IPS-18c (cell line): ENCODE results near the gene SFTPB.
"Not testable (repeated sequence)": the region's sequence is repeated elsewhere in the genome, so short reads cannot be mapped to it uniquely, and the experiment has no call there.

ENCODE experiments used
- H3K4me3 ChIP-seq: 2 replicates; pipeline ENCODE4 v1.7.0; 2013; ENCODE audit warnings: low read depth, mild to moderate bottlenecking, low read length, moderate library complexity; ENCODE audit not compliant: insufficient read depth
- H3K9me3 ChIP-seq: one replicate; pipeline ENCODE4 v1.6.1; 2013; ENCODE audit warnings: mild to moderate bottlenecking, low read length, moderate library complexity; ENCODE audit not compliant: control insufficient read depth, insufficient read depth

SFTPB gene

GRCh38 chr2:85648619-85649018 lies 19.4 kb downstream of the SFTPB start:
- Histone ChIP-seq H3K9me3 (no peaks in the 10 kb centered on the region), H3K4me3 (no peak overlapping the region)

GRCh38 chr2:85647823-85648526 lies 20.0 kb downstream of the SFTPB start:
- Histone ChIP-seq H3K9me3 (no peaks in the 10 kb centered on the region), H3K4me3 (no peak overlapping the region)

DNA sequence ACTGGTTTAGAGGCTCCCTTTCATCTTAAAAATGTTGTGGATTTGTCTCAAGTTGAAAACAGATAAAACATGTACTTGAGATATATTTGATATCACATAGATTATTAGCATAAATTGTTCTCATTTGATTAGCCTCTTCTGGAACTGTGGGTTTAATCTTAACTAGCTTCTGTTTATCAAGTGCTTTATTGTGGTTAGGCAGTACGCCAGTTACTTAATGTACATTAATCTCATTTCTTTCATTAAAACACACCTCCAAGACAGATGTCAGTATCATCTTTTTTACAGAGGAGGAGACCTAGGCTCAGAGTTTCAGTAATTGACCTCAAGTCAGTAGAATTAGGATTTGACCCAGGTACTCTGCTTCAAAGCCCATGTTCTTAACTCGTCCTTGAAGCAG lies 21.8 kb downstream of the SFTPB start:
- H3K9me3 ChIP-seq, result no peaks in the 10 kb centered on the region

GRCh38 chr2:85644909-85645308 lies 23.1 kb downstream of the SFTPB start:
- Histone ChIP-seq H3K4me3 (no peak overlapping the region), H3K9me3 (no peaks in the 10 kb centered on the region)

More for the DNA sequence above, 21.8 kb downstream of the SFTPB start:
- H3K4me3 ChIP-seq, result no peak overlapping the region

DNA sequence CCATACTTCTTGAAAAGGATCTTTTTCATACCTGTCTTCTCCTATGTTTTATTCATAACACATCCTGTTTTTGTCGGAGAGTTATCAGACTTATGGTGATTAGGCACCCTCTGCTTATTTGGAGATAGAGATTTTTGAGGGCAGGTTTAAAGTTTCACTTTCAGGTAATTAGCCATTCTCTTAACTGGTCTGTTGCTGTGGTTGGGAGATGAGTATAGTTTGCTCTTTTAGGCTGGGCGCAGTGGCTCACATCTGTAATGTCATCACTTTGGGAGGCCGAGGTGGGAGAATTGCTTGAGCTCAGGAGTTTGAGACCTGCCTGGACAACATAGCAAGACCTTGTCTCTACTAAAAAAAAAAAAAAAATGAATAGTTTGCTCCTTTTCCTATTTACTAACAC lies 25.3 kb downstream of the SFTPB start:
- Histone ChIP-seq H3K4me3 (no peak overlapping the region), H3K9me3 (no peaks in the 10 kb centered on the region)

DNA sequence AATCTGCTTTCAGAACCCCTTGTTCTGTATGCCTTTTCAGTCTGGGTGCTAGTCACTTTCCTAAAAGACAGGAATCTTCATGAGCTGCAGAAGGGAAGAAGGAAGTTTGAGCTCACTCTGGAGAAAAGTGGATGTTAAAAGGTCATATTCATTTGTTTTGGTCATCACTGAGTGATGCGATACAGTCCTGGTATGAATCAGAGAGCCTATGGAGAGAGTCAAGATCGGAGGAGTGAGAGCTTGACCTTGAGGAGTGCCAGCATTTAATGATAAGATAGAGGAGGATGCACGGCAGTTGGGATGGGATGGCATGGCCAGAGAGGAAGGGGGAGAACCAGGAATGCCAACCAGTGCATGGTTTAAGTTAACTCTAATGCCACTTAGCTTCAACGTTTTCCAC lies 32.4 kb downstream of the SFTPB start:
- no peaks in the 10 kb centered on the region for H3K9me3 ChIP-seq

DNA sequence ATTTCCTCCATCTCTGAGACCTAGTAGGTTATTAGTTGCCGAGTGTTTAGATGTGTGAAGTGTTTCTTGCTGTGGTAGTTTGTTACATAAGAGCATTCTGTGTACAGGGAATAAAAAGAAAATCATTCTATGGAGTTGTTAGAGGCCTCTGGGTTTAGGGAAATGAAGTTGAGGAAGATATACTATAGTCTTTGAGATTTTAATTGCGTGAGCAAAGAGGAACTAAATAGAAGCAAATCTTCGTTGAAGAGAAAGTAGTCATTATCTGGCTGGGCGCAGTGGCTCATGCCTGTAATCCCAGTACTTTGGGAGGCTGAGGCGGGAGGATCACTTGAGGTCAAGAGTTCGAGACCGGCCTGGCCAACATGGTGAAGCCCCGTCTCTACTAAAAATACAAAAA lies 33.0 kb downstream of the SFTPB start:
- H3K4me3 ChIP-seq, result no peak overlapping the region
- no peaks in the 10 kb centered on the region for H3K9me3 ChIP-seq

More for the DNA sequence above, 32.4 kb downstream of the SFTPB start:
- H3K4me3 ChIP-seq, result no peak overlapping the region

DNA sequence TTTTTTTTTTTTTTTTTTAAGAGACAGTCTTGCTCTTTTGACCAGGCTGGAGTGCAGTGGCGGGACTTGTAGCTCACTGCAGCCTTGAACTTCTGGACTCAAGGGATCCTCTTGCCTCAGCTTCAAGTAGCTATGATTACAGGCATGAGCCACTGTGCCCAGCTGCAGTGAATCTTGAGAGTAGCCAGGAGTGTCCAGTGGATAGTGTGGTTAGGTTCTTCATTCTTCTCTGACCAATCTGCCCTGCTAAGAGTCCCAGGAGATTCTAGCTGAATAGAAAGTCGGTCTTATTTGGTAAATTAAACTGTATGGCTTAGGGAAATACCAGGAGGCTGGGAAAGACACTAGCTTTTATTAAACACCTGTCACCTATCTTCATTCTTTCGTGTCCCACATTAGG lies 36.7 kb downstream of the SFTPB start:
- no peak overlapping the region for H3K4me3 ChIP-seq
- no peaks in the 10 kb centered on the region for H3K9me3 ChIP-seq

- Histone ChIP-seq H3K4me3 (no peak overlapping the region), H3K9me3 (no peaks in the 10 kb centered on the region)
Observed at GRCh38 chr2:85628658-85629057, 39.3 kb downstream of the SFTPB start.

DNA sequence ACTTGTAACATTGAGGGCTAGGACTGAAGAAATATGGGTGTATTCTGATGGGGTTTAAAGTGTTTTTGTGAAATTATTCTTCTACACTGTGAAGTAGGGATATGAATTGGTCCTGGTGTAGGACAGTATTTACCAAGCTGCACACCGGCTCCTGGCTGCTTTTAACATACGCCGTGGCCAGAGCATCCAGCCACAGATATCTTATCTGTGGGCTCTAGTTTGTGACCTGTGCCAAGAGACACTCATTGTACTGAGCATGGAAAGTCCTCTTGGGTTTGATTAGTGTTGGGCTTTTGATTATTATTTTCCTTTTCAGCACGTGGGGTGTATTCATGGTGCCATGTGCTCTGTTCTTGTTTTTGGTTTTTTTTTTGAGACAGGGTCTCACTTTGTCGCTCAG lies 44.0 kb downstream of the SFTPB start:
- no peak overlapping the region for H3K4me3 ChIP-seq

DNA sequence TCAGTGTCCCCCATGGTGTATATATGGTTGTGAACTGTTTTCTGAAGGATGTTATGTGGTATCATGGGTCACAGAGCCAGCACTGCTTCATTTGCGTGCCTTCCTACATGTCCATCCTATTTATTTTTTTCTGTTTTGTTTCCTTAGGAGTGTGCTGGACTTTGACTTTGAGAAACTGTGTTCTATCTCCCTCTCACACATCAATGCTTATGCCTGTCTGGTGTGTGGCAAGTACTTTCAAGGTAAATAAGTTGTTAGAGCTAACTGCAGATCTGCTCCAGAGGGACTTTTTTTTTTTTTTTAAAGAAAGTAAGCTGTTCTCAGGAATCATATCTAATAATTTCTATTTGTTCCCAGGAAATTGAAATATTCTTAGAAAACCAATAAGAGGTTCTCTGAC lies 46.7 kb downstream of the SFTPB start:
- no peaks in the 10 kb centered on the region for H3K9me3 ChIP-seq
- H3K4me3 ChIP-seq, result no peak overlapping the region

More for the DNA sequence above, 44.0 kb downstream of the SFTPB start:
- H3K9me3 ChIP-seq, result no peaks in the 10 kb centered on the region

GRCh38 chr2:85619617-85620016 lies 48.4 kb downstream of the SFTPB start:
- H3K4me3 ChIP-seq, result no peak overlapping the region
- no peaks in the 10 kb centered on the region for H3K9me3 ChIP-seq

DNA sequence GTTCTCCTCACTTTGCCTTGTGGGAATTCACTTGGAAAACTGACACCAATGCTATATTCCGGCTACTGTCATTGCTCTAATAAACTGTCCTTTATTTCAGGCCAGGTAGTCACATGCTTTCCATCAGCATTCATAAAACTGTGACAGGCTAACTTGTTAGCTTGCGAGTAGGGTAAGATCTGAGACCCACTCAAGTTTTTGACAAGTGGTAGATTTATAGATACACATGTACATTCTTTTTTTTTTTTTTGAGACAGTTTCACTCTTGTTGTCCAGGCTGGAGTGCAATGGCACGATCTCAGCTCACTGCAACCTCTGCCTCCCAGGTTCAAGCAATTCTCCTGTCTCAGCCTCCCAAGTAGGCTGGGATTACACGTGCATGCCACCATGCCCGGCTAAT lies 50.3 kb downstream of the SFTPB start:
- not testable (repeated sequence) for H3K9me3 ChIP-seq, H3K4me3 ChIP-seq

GRCh38 chr2:85615413-85615728 lies 52.6 kb downstream of the SFTPB start:
- H3K9me3 ChIP-seq, result peaks cover 3% of the 10 kb centered on the region
- H3K4me3 ChIP-seq, result no peak overlapping the region

DNA sequence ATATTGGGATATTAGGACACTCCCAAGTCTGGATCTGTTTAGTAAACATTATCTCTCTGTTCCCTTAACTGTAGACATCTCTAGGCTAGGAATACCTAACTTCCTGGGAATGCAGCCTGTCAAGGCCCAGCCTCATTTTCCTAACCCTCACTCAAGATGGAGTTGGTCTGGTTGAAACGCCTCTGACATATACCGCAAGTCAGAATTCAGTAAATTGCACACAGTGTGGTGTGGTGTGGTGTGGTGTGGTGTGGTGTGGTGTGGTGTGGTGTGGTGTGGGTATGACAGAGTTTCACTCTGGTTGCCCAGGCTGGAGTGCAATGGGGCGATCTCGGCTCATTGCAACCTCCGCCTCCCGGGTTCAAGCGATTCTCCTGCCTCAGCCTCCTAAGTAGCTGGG lies 53.2 kb downstream of the SFTPB start:
- H3K4me3 ChIP-seq, H3K9me3 ChIP-seq: not testable (repeated sequence)

DNA sequence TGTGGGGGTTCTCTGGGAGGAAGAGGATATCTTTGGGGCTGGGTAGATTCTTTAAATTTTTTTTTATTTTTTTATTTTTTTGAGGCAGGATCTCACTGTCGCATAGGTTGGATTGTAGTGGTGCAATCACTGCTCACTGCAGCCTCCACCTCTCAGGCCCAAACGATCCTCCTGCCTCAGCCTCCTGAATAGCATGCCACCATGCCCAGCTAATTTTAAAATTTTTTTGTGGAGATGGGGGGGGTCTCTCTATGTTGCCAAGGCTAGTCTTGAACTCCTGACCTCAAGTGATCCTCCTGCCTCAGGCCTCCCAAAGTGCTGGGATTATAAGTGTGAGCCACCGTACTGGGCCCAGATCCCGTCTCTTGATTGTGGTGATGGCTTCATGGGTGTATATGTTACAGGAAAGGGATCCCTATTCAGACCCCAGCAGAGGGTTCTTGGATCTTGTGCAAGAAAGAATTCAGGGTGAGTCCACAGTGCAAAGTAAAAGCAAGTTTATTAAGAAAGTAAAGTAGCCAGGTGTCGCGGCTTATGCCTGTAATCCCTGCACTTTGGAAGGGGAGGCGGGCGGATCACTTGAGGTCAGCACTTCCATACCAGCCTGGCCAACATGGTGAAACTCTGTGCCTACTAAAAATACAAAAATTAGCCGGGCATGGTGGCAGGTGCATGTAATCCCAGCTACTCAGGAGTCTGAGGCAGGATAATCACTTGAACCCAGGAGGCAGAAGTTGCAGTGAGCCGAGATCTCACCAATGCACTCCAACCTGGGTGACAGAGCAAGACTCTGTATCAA lies 54.1 kb downstream of the SFTPB start:
- Histone ChIP-seq H3K4me3 (no peak overlapping the region), H3K9me3 (peaks cover 3% of the 10 kb centered on the region)

DNA sequence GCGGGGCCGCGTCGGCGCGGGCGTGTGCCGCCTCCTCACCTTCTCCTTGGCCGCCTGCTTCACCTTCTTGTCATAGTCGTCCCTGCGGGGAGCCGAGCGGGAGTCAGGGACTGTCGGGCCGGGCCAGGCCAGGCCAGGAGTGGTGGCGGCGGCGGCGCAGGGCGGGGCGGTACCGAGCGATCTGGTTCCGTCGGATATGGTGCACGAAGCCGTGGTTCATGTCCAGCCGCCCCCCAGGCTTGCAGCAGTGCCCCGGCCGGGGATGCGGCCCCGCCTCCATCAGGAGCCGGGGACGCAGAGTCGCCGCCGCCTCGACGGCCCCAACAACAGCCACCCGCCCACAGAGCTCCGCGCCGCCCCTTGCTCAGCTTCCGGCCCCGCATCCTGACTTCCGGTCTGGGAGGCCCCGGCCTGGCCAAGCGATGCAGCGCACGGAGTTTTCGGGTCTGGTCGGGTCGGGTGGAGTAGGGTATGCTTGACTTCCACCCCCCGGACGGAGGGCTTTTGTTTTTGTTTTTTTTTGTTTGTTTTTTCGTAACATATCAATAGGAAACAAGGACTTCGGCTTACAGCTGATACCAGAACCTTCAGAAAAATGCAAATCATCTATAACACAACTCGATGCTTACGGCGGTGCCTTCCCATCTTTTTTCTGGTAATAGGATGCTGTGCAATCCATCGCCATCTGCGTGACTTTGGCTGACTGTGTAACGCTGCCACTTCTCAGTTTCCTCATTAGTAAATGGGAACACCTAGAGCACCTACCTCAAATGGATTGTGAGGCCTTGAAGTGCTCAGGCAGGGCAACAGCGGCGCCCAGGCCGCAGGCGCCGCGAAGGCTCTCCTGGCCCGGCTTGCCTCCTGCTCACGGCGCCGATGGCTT lies 56.1 kb downstream of the SFTPB start, which contains the start of gene C2orf68:
C2orf68 (minus strand) TSS at position 362 of the 883 bp plus-strand sequence; CDS start at position 280, 82 bp downstream.
- H3K4me3 ChIP-seq, result peak within 1 kb of the TSS; percentile 90
- H3K9me3 ChIP-seq, result peaks cover 3% of the 10 kb centered on the region
